ENCODE measurements around the gene ATG4C. TPM values are rescaled to one million over a fixed set of nuclear protein-coding genes. Genes with fewer than 3 reads are reported as not detected.
A peak's percentile ranks its signal among the peaks of the same experiment; 100 is the strongest.

ATG4C gene
- total RNA-seq, 2 donors from 2014 or later, result 23.8 to 32.8 TPM

- Mint-ChIP-seq H3K4me1 (peaks cover 7% of the 10 kb centered on the region), H3K36me3 (ENCODE audit: low read depth) (peaks cover 12% of the 10 kb centered on the region), H3K9me3 (no peaks in the 10 kb centered on the region), H3K27ac (no peak overlapping the region), H3K27me3 (ENCODE audit: insufficient read depth) (no peaks in the 10 kb centered on the region), H3K4me3 (no peak overlapping the region)
- TF ChIP-seq, protein P1, sequence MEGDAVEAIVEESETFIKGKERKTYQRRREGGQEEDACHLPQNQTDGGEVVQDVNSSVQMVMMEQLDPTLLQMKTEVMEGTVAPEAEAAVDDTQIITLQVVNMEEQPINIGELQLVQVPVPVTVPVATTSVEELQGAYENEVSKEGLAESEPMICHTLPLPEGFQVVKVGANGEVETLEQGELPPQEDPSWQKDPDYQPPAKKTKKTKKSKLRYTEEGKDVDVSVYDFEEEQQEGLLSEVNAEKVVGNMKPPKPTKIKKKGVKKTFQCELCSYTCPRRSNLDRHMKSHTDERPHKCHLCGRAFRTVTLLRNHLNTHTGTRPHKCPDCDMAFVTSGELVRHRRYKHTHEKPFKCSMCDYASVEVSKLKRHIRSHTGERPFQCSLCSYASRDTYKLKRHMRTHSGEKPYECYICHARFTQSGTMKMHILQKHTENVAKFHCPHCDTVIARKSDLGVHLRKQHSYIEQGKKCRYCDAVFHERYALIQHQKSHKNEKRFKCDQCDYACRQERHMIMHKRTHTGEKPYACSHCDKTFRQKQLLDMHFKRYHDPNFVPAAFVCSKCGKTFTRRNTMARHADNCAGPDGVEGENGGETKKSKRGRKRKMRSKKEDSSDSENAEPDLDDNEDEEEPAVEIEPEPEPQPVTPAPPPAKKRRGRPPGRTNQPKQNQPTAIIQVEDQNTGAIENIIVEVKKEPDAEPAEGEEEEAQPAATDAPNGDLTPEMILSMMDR (conservative IDR thresholded peaks at IDR 0.05), result peak; percentile 71
- WGBS, 2 experiments (ENCODE audit: insufficient coverage in 1 of 2, insufficient read length in 1 of 2), result 78% methylated on average over 4 of the region's 4 CpGs; no CpG with 5 or more reads in 1 of the 2 experiments
- no peak for DNase-seq
- Histone ChIP-seq H3K27me3 (ENCODE audit: control insufficient read depth, insufficient read depth, low read length, poor library complexity, severe bottlenecking) (no peaks in the 10 kb centered on the region), H3K27ac (ENCODE audit: low read depth, low read length) (no peak overlapping the region), H3K9me3 (ENCODE audit: control insufficient read depth, low read length) (no peaks in the 10 kb centered on the region), H3K36me3 (ENCODE audit: control insufficient read depth, insufficient read depth, low read length) (no peaks in the 10 kb centered on the region), H3K4me3 (ENCODE audit: low read length) (no peak overlapping the region), H3K9ac (ENCODE audit: extremely low read depth, low read length, poor library complexity, severe bottlenecking) (no peak overlapping the region), H3K4me1 (ENCODE audit: control insufficient read depth, insufficient read depth, low read length) (no peaks in the 10 kb centered on the region)
These were observed 65.1 kb downstream of the ATG4C start for GRCh38 chr1:62849031-62849430.

- Histone ChIP-seq H3K27ac (ENCODE audit: low read depth, low read length) (no peak overlapping the region), H3K27me3 (ENCODE audit: control insufficient read depth, insufficient read depth, low read length, poor library complexity, severe bottlenecking) (no peaks in the 10 kb centered on the region), H3K4me3 (ENCODE audit: low read length) (no peak overlapping the region), H3K4me1 (ENCODE audit: control insufficient read depth, insufficient read depth, low read length) (no peaks in the 10 kb centered on the region), H3K9ac (ENCODE audit: extremely low read depth, low read length, poor library complexity, severe bottlenecking) (no peak overlapping the region), H3K9me3 (ENCODE audit: control insufficient read depth, low read length) (no peaks in the 10 kb centered on the region), H3K36me3 (ENCODE audit: control insufficient read depth, insufficient read depth, low read length) (no peaks in the 10 kb centered on the region)
- TF ChIP-seq, protein P1 (conservative IDR thresholded peaks at IDR 0.05), result no peak
- Mint-ChIP-seq H3K4me3 (no peak overlapping the region), H3K9me3 (no peaks in the 10 kb centered on the region), H3K27me3 (ENCODE audit: insufficient read depth) (no peaks in the 10 kb centered on the region), H3K27ac (no peak overlapping the region), H3K4me1 (peaks cover 7% of the 10 kb centered on the region), H3K36me3 (ENCODE audit: low read depth) (peaks cover 18% of the 10 kb centered on the region)
- no peak for DNase-seq
These were observed 68.3 kb downstream of the ATG4C start for GRCh38 chr1:62852253-62852652.

- Histone ChIP-seq H3K36me3 (ENCODE audit: control insufficient read depth, insufficient read depth, low read length) (no peaks in the 10 kb centered on the region), H3K27me3 (ENCODE audit: control insufficient read depth, insufficient read depth, low read length, poor library complexity, severe bottlenecking) (no peaks in the 10 kb centered on the region), H3K9me3 (ENCODE audit: control insufficient read depth, low read length) (no peaks in the 10 kb centered on the region), H3K9ac (ENCODE audit: extremely low read depth, low read length, poor library complexity, severe bottlenecking) (no peak overlapping the region), H3K27ac (ENCODE audit: low read depth, low read length) (no peak overlapping the region), H3K4me1 (ENCODE audit: control insufficient read depth, insufficient read depth, low read length) (no peaks in the 10 kb centered on the region), H3K4me3 (ENCODE audit: low read length) (no peak overlapping the region)
- Mint-ChIP-seq H3K27ac (no peak overlapping the region), H3K9me3 (no peaks in the 10 kb centered on the region), H3K4me3 (no peak overlapping the region), H3K36me3 (ENCODE audit: low read depth) (peaks cover 17% of the 10 kb centered on the region), H3K27me3 (ENCODE audit: insufficient read depth) (no peaks in the 10 kb centered on the region), H3K4me1 (no peaks in the 10 kb centered on the region)
- no peak for DNase-seq
- 72 to 84% methylated on average over 4 to 9 of the region's 9 CpGs for WGBS, 2 experiments (ENCODE audit: insufficient coverage in 1 of 2, insufficient read length in 1 of 2)
- TF ChIP-seq, protein P1 (conservative IDR thresholded peaks at IDR 0.05), result no peak
These were observed 73.0 kb downstream of the ATG4C start for GRCh38 chr1:62856960-62857359.

Data from endodermal cell (in vitro differentiated cells).